WTC11 (cell line): ENCODE results near the gene LETM1. TPM values are rescaled to one million over a fixed set of nuclear protein-coding genes. Genes with fewer than 3 reads are reported as not detected.

Source experiments
- ATAC-seq: fragments of 200-7000 bp; cut with Tn5 transposase; 2 replicates; pipeline ENCODE4 v1.10.0; 2021; ENCODE audit warnings: mild to moderate bottlenecking, moderate library complexity
- CTCF ChIA-PET: fragments of 300-600 bp; sonication (Branson Sonifier 250); formaldehyde crosslinking; loops from one replicate; lab custom pipeline; 2021; ENCODE audit warnings: antibody characterized with exemption; lab: Charles Lee
- POLR2A ChIA-PET: fragments of 350-600 bp; sonication (Branson Sonifier 250); formaldehyde crosslinking; loops from one replicate; lab custom pipeline; 2021; ENCODE audit warnings: antibody characterized with exemption; lab: Charles Lee
- DNase-seq: peaks from one replicate; pipeline ENCODE4 v3.0.0; 2021; ENCODE audit warnings: low spot score
- H3K27ac Mint-ChIP-seq: 2 replicates; pipeline ENCODE4 v1.8.0; 2021; ENCODE audit warnings: mixed read lengths
- H3K27me3 Mint-ChIP-seq: 2 replicates; pipeline ENCODE4 v1.8.0; 2021; ENCODE audit warnings: low read depth, mild to moderate bottlenecking, moderate library complexity, mixed read lengths
- H3K36me3 Mint-ChIP-seq: 2 replicates; pipeline ENCODE4 v1.8.0; 2021; ENCODE audit warnings: mixed read lengths
- H3K4me1 Mint-ChIP-seq: 2 replicates; pipeline ENCODE4 v1.8.0; 2022; ENCODE audit warnings: mixed read lengths
- H3K4me3 Mint-ChIP-seq: 2 replicates; pipeline ENCODE4 v1.8.0; 2021; ENCODE audit warnings: mild to moderate bottlenecking, moderate library complexity, mixed read lengths
- H3K9me3 Mint-ChIP-seq: 2 replicates; pipeline ENCODE4 v1.8.0; 2021; ENCODE audit warnings: mixed read lengths
- ATF1 ChIP-seq: sonication (generic); formaldehyde crosslinking; IDR thresholded peaks from 2 replicates; pipeline ENCODE4 v1.8.1; 2023; ENCODE audit warnings: mild to moderate bottlenecking, moderate library complexity, missing genetic modification reagents
- ESRRA ChIP-seq: sonication (generic); formaldehyde crosslinking; IDR thresholded peaks from 2 replicates; pipeline ENCODE4 v1.8.1; 2022; ENCODE audit warnings: mild to moderate bottlenecking, missing genetic modification reagents, borderline replicate concordance
- NFATC4 ChIP-seq: fragments of 250-450 bp; sonication (Bioruptor Pico); IDR thresholded peaks from 2 replicates; pipeline ENCODE4 v1.9.0; 2021; ENCODE audit warnings: mild to moderate bottlenecking
- NFE2L1 ChIP-seq: sonication (generic); formaldehyde crosslinking; IDR thresholded peaks from 2 replicates; pipeline ENCODE4 v1.8.1; 2023; ENCODE audit warnings: missing genetic modification reagents
- NFYB ChIP-seq: sonication (generic); formaldehyde crosslinking; conservative IDR thresholded peaks from 2 replicates; pipeline ENCODE4 v1.8.0; 2022; ENCODE audit warnings: low read depth, missing genetic modification reagents
- PRRX2 ChIP-seq: fragments of 250-450 bp; sonication (Bioruptor Pico); IDR thresholded peaks from 2 replicates; pipeline ENCODE4 v1.8.0; 2021; ENCODE audit warnings: mild to moderate bottlenecking
- RORB ChIP-seq: fragments of 250-450 bp; sonication (Bioruptor Pico); IDR thresholded peaks from 2 replicates; pipeline ENCODE4 v1.9.0; 2021; ENCODE audit warnings: mild to moderate bottlenecking
- TCF7 ChIP-seq: sonication (generic); formaldehyde crosslinking; IDR thresholded peaks from 2 replicates; pipeline ENCODE4 v1.8.0; 2022; ENCODE audit warnings: mild to moderate bottlenecking, low read depth, missing genetic modification reagents, moderate library complexity
- TEAD1 ChIP-seq: sonication (generic); formaldehyde crosslinking; IDR thresholded peaks from 2 replicates; pipeline ENCODE4 v1.8.0; 2022; ENCODE audit warnings: mild to moderate bottlenecking, missing genetic modification reagents
- ZBTB21 ChIP-seq: sonication (generic); formaldehyde crosslinking; IDR thresholded peaks from 2 replicates; pipeline ENCODE4 v1.8.1; 2023; ENCODE audit warnings: mild to moderate bottlenecking, missing genetic modification reagents, borderline replicate concordance
- ZNF121 ChIP-seq: sonication (generic); formaldehyde crosslinking; IDR thresholded peaks from 2 replicates; pipeline ENCODE4 v1.8.0; 2023; ENCODE audit warnings: missing genetic modification reagents
- ZNF219 ChIP-seq: sonication (generic); formaldehyde crosslinking; IDR thresholded peaks from 2 replicates; pipeline ENCODE4 v1.8.0; 2023; ENCODE audit warnings: missing genetic modification reagents, mild to moderate bottlenecking, borderline replicate concordance
- ZNF263 ChIP-seq: sonication (generic); formaldehyde crosslinking; IDR thresholded peaks from 2 replicates; pipeline ENCODE4 v1.8.1; 2022; ENCODE audit warnings: low read depth, mild to moderate bottlenecking, moderate library complexity, missing genetic modification reagents
- ZNF396 ChIP-seq: fragments of 250-450 bp; sonication (Bioruptor Pico); IDR thresholded peaks from 2 replicates; pipeline ENCODE4 v1.8.0; 2021; ENCODE audit warnings: mild to moderate bottlenecking, moderate library complexity, borderline replicate concordance
- ZNF671 ChIP-seq: fragments of 250-450 bp; sonication (Bioruptor Pico); IDR thresholded peaks from 2 replicates; pipeline ENCODE4 v1.8.0; 2021; ENCODE audit warnings: mild to moderate bottlenecking
- total RNA-seq: library from RNA; stranded (reverse); gene quantifications from 3 replicates; pipeline ENCODE4 v1.2.3, GENCODE V29; 2021
- TF ChIP-seq, protein P1 (sequence below): sonication (generic); formaldehyde crosslinking; IDR thresholded peaks from 2 replicates; pipeline ENCODE4 v1.8.1; 2022; ENCODE audit warnings: low read depth, mild to moderate bottlenecking, moderate library complexity, missing genetic modification reagents, borderline replicate concordance
- TF ChIP-seq, protein P2 (sequence below): sonication (generic); formaldehyde crosslinking; conservative IDR thresholded peaks from 2 replicates; pipeline ENCODE4 v1.8.1; 2022; ENCODE audit warnings: mild to moderate bottlenecking, missing genetic modification reagents
- TF ChIP-seq, protein P3 (sequence below): fragments of 250-450 bp; sonication (Bioruptor Pico); IDR thresholded peaks from 2 replicates; pipeline ENCODE4 v1.9.0; 2021; ENCODE audit warnings: mild to moderate bottlenecking, borderline replicate concordance
- TF ChIP-seq, protein P4 (sequence below): sonication (generic); formaldehyde crosslinking; IDR thresholded peaks from 2 replicates; pipeline ENCODE4 v1.8.1; 2023; ENCODE audit warnings: mild to moderate bottlenecking, missing genetic modification reagents

LETM1 gene
- total RNA-seq, 1 experiment from 2014 or later: 66.7 TPM

DNA sequence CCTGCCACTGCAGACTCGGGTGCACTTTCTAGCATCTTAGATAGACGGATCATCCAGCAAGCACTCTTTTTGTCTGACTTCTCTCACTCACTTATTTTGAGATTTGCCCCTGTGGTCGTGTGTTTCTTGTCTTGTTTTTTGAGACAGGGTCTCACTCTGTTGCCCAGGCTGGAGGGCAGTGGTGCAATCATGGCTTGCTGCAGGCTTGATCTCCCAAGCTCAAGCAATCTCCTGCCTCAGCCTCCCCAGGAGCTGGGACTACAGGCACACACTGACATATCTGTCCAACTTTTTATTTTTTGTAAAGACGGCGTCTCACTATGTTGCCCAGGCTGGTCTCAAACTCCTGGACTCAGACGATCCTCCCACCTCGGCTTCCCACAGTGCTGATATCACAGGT lies 36.1 kb downstream of the LETM1 start:
- DNase-seq: no peak
- CTCF ChIA-PET: interaction anchor here (1.0 to 1.8 kb wide), 2 partner anchors 68 to 71 kb away, joined by 3 to 7 read pairs; no protein-coding TSS in a partner anchor

DNA sequence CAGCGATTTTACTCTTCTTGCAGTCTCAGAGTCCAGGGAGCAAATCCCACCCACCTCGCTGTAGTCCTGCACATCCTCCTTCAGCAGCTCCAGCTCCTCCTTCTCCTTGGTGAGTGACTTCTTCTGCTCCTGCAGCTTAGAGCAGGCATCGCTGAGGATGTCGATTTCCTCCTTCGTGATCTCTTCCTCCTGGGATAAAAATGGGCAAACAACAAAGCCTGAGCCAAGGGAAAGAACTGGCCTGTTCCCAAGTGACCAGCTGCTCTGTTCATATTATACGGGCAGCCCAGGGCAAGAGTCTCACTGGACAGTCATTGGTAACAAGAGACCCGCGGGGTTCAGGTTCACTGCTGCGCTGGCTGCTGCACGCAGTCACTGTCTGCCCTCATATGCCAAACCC lies 36.7 kb downstream of the LETM1 start:
- no peaks in the 10 kb centered on the region for H3K9me3 Mint-ChIP-seq
- H3K36me3 Mint-ChIP-seq: peaks cover 47% of the 10 kb centered on the region
- no peak for ATAC-seq
- DNase-seq: no peak
- no peak overlapping the region for H3K27ac Mint-ChIP-seq
- POLR2A ChIA-PET: no interaction called here
- TF ChIP-seq, protein P1, sequence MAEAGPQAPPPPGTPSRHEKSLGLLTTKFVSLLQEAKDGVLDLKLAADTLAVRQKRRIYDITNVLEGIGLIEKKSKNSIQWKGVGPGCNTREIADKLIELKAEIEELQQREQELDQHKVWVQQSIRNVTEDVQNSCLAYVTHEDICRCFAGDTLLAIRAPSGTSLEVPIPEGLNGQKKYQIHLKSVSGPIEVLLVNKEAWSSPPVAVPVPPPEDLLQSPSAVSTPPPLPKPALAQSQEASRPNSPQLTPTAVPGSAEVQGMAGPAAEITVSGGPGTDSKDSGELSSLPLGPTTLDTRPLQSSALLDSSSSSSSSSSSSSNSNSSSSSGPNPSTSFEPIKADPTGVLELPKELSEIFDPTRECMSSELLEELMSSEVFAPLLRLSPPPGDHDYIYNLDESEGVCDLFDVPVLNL (CRISPR knock-in tag): no peak
- no peak for TF ChIP-seq ZBTB21
- no peak for TF ChIP-seq NFATC4 (CRISPR knock-in tag)
- TF ChIP-seq PRRX2 (CRISPR knock-in tag): no peak
- TF ChIP-seq, protein P2, sequence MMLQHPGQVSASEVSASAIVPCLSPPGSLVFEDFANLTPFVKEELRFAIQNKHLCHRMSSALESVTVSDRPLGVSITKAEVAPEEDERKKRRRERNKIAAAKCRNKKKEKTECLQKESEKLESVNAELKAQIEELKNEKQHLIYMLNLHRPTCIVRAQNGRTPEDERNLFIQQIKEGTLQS (CRISPR knock-in tag): no peak
- no peak for TF ChIP-seq ZNF219 (CRISPR knock-in tag)
- no peak for TF ChIP-seq NFYB (CRISPR knock-in tag)
- no peak for TF ChIP-seq TCF7 (CRISPR knock-in tag)
- TF ChIP-seq, protein P3, sequence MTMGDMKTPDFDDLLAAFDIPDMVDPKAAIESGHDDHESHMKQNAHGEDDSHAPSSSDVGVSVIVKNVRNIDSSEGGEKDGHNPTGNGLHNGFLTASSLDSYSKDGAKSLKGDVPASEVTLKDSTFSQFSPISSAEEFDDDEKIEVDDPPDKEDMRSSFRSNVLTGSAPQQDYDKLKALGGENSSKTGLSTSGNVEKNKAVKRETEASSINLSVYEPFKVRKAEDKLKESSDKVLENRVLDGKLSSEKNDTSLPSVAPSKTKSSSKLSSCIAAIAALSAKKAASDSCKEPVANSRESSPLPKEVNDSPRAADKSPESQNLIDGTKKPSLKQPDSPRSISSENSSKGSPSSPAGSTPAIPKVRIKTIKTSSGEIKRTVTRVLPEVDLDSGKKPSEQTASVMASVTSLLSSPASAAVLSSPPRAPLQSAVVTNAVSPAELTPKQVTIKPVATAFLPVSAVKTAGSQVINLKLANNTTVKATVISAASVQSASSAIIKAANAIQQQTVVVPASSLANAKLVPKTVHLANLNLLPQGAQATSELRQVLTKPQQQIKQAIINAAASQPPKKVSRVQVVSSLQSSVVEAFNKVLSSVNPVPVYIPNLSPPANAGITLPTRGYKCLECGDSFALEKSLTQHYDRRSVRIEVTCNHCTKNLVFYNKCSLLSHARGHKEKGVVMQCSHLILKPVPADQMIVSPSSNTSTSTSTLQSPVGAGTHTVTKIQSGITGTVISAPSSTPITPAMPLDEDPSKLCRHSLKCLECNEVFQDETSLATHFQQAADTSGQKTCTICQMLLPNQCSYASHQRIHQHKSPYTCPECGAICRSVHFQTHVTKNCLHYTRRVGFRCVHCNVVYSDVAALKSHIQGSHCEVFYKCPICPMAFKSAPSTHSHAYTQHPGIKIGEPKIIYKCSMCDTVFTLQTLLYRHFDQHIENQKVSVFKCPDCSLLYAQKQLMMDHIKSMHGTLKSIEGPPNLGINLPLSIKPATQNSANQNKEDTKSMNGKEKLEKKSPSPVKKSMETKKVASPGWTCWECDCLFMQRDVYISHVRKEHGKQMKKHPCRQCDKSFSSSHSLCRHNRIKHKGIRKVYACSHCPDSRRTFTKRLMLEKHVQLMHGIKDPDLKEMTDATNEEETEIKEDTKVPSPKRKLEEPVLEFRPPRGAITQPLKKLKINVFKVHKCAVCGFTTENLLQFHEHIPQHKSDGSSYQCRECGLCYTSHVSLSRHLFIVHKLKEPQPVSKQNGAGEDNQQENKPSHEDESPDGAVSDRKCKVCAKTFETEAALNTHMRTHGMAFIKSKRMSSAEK (CRISPR knock-in tag): no peak
- no peak for TF ChIP-seq ZNF263 (CRISPR knock-in tag)
- TF ChIP-seq TEAD1 (CRISPR knock-in tag): no peak
- TF ChIP-seq NFE2L1 (CRISPR knock-in tag): no peak
- TF ChIP-seq ESRRA (CRISPR knock-in tag): no peak
- CTCF ChIA-PET: interaction anchor here (1.0 to 1.8 kb wide), 2 partner anchors 67 to 71 kb away, joined by 3 to 7 read pairs; no protein-coding TSS in a partner anchor
- H3K4me3 Mint-ChIP-seq: no peak overlapping the region
- no peaks in the 10 kb centered on the region for H3K4me1 Mint-ChIP-seq
- H3K27me3 Mint-ChIP-seq: no peaks in the 10 kb centered on the region

More for the DNA sequence above, 36.1 kb downstream of the LETM1 start:
- TF ChIP-seq ZNF219 (CRISPR knock-in tag) (no peak), ZNF121 (CRISPR knock-in tag) (peak; percentile 60)
- TF ChIP-seq, all 79 proteins: peak for 1
- no peak overlapping the region for H3K4me3 Mint-ChIP-seq
- ATAC-seq: no peak
- no peaks in the 10 kb centered on the region for H3K4me1 Mint-ChIP-seq
- H3K27ac Mint-ChIP-seq: no peak overlapping the region
- no peaks in the 10 kb centered on the region for H3K9me3 Mint-ChIP-seq
- no peaks in the 10 kb centered on the region for H3K27me3 Mint-ChIP-seq
- H3K36me3 Mint-ChIP-seq: peaks cover 44% of the 10 kb centered on the region
- POLR2A ChIA-PET: no interaction called here

DNA sequence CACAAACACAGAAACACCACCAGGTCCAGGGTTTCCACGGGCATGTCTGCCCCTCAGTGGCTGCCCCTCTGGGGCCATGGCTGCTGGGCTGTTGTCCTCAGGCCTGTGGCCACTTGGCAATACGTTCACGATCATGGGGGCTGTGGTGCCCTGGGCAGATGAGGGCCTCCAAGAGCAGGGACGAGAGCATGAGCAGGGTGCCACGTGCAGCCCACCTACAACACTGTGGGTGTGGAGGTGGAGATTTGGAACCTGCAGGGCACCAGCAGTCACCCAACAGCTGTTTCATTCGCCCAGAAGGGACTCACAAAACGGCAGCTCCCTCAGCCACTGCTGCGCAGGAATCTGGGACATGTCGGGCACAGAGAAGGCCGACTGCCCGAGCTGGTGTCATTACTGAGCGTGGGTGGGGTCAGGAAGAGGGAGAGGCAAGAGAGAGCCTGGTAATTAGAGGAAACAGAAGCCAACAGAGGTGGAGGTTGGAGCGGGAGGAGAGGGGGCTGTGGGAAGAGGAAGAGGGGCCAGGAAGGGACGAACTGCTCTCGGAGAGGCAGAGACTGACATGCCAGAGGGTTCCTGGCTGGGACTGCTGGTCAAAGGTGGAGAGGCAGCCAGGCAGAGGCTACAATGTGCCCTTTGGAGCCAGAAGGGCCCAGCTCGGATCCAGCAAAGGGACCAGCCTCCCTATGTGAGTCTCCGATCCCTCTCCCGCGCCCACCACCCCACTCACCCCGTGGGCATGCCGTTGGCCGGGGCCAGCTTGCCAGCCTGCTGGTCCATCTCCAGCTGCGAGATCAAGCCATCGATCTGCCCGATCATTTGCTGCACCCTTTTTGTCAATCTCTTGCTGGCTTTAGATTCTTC lies 39.7 kb downstream of the LETM1 start:
- Mint-ChIP-seq H3K9me3 (no peaks in the 10 kb centered on the region), H3K4me1 (no peaks in the 10 kb centered on the region), H3K4me3 (no peak overlapping the region), H3K27me3 (no peaks in the 10 kb centered on the region), H3K36me3 (peaks cover 40% of the 10 kb centered on the region), H3K27ac (no peak overlapping the region)
- POLR2A ChIA-PET: no interaction called here
- ATAC-seq (no peak), DNase-seq (no peak)
- CTCF ChIA-PET: interaction anchor here (0.7 to 4.7 kb wide), 2 partner anchors 26 to 68 kb away, joined by 3 to 48 read pairs; no protein-coding TSS in a partner anchor
- TF ChIP-seq, protein P3 (CRISPR knock-in tag): no peak
- TF ChIP-seq ATF1 (CRISPR knock-in tag) (no peak), RORB (CRISPR knock-in tag) (no peak), ZNF396 (CRISPR knock-in tag) (no peak), ZNF671 (CRISPR knock-in tag) (no peak)
- TF ChIP-seq, protein P4, sequence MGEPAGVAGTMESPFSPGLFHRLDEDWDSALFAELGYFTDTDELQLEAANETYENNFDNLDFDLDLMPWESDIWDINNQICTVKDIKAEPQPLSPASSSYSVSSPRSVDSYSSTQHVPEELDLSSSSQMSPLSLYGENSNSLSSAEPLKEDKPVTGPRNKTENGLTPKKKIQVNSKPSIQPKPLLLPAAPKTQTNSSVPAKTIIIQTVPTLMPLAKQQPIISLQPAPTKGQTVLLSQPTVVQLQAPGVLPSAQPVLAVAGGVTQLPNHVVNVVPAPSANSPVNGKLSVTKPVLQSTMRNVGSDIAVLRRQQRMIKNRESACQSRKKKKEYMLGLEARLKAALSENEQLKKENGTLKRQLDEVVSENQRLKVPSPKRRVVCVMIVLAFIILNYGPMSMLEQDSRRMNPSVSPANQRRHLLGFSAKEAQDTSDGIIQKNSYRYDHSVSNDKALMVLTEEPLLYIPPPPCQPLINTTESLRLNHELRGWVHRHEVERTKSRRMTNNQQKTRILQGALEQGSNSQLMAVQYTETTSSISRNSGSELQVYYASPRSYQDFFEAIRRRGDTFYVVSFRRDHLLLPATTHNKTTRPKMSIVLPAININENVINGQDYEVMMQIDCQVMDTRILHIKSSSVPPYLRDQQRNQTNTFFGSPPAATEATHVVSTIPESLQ: no peak
